ENCODE results near the gene ESD.
"Not testable (repeated sequence)": the region's sequence is repeated elsewhere in the genome, so short reads cannot be mapped to it uniquely, and the experiment has no call there.

ESD gene

GRCh38 chr13:46795321-46795720 is 1.6 kb downstream of the ESD start:
- DNase-seq (ENCODE audit: extremely low read depth in 1 of 2, low read depth in 1 of 2): no peak

DNA sequence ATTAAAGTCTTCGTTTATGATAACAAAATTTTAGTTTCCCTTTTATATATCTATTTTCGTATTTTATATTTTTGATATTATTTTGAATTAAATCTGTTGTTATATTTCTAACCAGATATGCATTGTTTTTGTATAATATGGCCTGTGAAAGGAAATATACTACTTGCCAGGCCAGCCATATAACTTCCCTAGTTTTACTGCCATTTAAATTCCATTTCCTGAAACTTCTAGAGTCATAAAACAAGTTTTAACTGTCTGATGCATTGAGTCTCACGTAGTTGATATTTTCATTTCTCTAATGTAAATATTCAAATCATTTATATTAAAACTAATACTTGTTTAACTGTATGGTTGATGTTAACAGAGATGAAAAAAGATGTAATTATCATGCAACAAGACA is 13.5 kb downstream of the ESD start:
- DNase-seq (ENCODE audit: extremely low read depth in 1 of 2, low read depth in 1 of 2): no peak

GRCh38 chr13:46782691-46783090 is 14.3 kb downstream of the ESD start:
- no peak for DNase-seq (ENCODE audit: extremely low read depth in 1 of 2, low read depth in 1 of 2)

DNA sequence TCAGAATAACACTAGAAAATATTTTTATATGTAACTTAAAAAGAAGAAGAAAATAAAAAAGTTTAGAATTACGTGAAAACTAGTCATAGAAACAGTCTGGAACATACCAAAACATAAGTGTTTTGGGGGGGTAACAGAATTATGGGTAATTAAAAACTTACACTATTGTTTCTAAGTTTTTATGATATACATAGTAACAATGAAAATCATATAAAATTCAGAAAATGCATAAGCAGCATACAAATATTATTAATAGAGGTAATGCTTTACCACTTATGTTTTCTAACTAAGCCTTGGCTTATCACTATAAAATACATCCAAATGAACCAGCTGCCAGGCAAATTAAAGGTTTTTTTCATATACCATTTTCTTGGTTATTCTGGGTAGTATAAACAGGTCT is 14.9 kb downstream of the ESD start:
- DNase-seq (ENCODE audit: extremely low read depth in 1 of 2, low read depth in 1 of 2): no peak

- no peak for DNase-seq (ENCODE audit: extremely low read depth in 1 of 2, low read depth in 1 of 2)
Observed at GRCh38 chr13:46778890-46779289, 18.1 kb downstream of the ESD start.

- DNase-seq (ENCODE audit: extremely low read depth in 1 of 2, low read depth in 1 of 2): no peak
Observed at GRCh38 chr13:46778095-46778494, 18.9 kb downstream of the ESD start.

GRCh38 chr13:46775385-46776107 is 21.4 kb downstream of the ESD start:
- no peak for DNase-seq (ENCODE audit: extremely low read depth in 1 of 2, low read depth in 1 of 2)

- no peak for DNase-seq (ENCODE audit: extremely low read depth in 1 of 2, low read depth in 1 of 2)
Observed at GRCh38 chr13:46773541-46773940, 23.4 kb downstream of the ESD start.

DNA sequence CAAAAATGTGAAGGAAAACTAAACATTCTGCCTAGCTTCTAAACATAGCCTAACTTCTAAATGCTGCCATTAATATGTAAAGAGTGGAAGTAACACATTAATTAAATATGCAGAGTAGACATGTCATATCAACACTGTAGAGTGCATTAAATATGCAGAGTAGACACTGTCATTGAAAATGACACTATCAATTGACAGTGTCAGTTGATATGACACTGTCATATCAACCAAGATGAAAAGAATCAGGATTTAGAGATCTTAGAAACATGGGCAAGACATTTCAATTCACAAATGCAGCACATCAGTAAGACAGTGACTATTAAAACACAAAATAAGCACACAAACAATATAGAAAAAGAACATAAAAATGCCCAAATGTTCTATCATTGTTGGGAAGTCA is 25.3 kb downstream of the ESD start:
- DNase-seq (ENCODE audit: extremely low read depth in 1 of 2, low read depth in 1 of 2): no peak

DNA sequence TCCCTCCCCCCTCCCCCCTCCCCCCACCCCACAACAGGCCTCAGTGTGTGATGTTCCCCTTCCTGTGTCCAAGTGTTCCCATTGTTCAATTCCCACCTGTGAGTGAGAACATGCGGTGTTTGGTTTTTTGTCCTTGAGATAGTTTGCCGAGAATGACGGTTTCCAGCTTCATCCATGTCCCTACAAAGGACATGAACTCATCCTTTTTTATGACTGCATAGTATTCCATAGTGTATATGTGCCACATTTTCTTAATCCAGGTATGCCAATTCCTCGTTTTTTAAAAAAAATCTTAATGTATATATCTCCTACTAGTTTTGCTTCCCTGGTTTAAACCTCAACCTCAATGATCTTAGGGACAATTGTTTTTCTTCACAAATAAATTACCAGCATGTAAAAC is 27.0 kb downstream of the ESD start:
- DNase-seq (ENCODE audit: extremely low read depth in 1 of 2, low read depth in 1 of 2): not testable (repeated sequence)

DNA sequence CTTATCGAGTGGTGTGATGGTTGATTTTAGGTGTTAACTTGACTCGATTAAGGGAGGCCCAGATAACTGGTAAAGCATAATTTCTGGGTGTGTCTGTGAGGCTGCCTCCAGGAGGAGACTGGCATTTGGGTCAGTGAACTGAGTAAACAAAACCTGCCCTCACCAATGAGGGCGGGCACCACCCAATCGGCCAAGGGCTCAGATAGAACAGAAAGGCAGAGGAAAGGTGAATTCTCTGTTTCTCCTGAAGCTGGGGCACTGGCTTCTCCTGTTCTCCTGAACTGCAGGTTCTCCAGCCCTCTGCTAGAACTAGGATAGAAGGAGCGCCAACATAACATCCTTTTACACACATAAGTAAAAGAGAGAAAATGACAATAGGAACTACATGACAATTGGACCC is 35.1 kb downstream of the ESD start:
- DNase-seq (ENCODE audit: extremely low read depth in 1 of 2, low read depth in 1 of 2): no peak

DNA sequence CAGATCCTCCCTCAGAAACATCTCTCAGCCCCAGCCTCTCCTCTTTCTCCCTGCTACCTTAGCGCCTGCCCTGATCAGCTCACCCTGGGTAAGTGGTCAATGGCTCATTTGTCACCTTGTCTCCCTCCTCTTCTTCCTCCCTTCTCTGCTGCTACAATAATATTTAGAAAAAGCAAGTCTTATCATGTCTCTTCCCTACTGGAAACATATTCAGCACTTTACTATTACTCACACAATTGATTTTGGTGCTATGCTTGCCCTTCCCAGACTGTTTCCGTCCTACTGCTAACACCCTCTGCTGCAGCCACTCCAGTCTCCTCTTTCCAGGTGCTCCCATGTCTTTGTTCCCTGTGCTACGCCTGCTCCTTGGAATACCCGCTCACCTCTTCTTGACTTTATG is 35.8 kb downstream of the ESD start:
- no peak for DNase-seq (ENCODE audit: extremely low read depth in 1 of 2, low read depth in 1 of 2)

- no peak for DNase-seq (ENCODE audit: extremely low read depth in 1 of 2, low read depth in 1 of 2)
Observed at GRCh38 chr13:46759846-46760245, 37.1 kb downstream of the ESD start.

DNA sequence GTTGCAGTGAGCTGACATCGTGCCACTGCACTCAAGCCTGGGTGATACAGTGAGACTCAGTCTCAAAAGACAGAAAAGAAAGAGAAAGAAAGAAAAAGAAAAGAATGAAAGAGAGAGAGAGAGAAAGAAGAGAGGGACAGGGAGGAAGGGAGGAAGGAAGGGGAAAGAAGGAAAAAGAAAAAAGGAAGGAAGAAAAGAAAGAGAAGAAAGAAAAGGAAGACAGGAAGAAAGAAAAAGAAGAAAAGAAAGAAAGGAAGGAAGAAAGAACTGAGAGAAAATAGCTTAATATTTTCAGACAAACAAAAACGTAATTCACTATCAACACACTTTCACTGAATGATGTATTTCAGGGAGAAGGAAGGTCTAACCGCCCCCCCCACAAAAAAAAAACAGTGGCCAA is 39.3 kb downstream of the ESD start:
- no peak for DNase-seq (ENCODE audit: extremely low read depth in 1 of 2, low read depth in 1 of 2)

DNA sequence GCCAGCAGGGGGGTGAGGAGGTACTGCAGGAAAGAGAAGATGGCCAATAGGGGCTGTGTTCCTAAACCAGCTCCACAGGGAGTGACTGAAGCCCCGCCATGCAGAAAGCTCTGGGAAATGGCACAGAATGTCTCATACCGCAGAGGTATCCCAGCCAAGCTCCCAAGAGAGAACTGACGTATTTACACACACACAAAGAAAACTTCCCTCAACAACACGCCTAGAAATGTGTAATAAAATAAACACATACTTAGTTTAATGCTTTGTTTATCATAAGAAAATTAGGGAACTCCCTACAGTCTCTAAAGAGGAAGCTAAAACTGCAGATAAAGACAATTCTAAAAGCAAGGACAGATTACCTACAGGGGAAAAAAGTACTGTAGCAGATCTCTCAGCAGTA is 40.0 kb downstream of the ESD start:
- no peak for DNase-seq (ENCODE audit: extremely low read depth in 1 of 2, low read depth in 1 of 2)

GRCh38 chr13:46755508-46755907 is 41.5 kb downstream of the ESD start:
- not testable (repeated sequence) for DNase-seq (ENCODE audit: extremely low read depth in 1 of 2, low read depth in 1 of 2)

- no peak for DNase-seq (ENCODE audit: extremely low read depth in 1 of 2, low read depth in 1 of 2)
Observed at GRCh38 chr13:46754812-46755211, 42.1 kb downstream of the ESD start.

DNA sequence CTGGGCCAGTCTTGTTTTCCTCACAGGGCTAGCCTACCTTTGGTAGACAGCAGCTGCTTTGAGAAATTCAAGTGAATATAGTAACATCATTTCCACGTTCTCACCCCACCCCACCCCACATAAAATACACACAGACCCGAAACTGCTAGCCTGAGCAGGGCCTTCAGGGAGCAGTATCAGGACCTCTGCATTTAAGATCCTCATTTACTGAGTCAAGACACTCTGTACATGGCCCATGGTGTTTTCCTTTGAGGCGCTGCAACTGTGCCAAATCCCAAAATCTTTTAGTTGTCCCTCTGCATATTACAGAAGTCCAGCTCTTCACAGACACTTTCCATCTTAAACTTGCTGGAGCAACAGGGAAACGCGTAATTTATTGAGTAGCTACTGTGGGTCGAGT is 43.0 kb downstream of the ESD start:
- DNase-seq (ENCODE audit: extremely low read depth in 1 of 2, low read depth in 1 of 2): no peak

GRCh38 chr13:46753137-46753536 is 43.8 kb downstream of the ESD start:
- DNase-seq (ENCODE audit: extremely low read depth in 1 of 2, low read depth in 1 of 2): no peak

DNA sequence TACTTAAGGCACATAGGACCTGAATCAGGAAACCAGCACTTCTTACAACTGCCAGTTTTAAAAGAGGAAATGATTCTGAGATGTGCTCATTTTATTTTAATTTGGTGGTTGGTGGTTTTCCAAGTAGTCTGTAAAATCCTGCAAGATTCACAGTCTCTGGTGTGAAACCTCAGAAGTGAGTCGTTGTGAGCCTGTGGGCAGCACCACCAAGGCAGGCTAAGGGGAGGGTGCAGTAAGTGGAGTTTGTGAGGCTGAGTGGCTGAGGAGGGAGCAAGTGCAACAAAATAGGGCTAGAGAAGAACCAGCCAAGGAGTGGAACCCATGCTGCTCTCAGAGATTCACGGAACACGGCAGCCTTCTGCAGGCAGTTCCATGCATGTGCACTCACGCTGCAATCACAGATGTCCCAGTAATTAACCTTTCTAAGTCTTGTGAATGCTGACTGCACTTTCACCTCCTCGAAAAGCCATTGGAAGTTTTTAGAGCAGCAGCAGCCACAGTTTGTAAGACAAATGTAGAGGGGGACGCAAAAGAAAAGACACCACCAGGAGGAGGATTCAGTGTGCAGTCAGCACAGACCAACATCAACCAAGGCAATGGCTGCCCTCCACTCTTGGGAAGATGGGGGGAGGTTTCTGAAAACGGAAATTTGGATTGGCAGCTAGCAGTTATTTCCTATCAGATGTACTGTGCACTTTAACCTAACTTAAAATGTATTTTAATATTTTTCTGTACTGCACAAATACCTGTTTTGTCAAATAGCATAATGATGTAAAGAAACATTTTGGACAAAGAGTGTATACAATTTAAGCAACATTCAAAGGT is 44.9 kb downstream of the ESD start:
- DNase-seq (ENCODE audit: extremely low read depth in 1 of 2, low read depth in 1 of 2): peak; percentile 6 to 8

DNA sequence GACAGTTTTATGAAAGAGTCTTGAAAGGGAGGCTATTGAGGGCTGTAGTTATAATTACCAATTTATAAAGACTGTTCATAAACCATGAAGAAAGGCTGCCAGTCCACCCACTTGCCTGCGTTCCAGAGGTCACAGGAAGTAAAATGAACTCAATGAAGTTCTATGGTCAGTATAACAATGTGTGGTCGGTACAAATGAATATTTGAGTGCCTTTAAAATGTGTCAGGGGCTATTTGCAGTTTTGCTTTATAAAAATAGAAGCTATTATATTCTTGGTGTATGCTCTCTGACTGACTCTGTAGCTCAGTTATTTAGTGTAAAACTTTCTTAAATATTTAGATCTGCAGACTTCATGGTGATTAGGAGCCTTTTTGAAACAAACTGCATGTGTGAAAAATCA is 47.0 kb downstream of the ESD start:
- no peak for DNase-seq (ENCODE audit: extremely low read depth in 1 of 2, low read depth in 1 of 2)

DNA sequence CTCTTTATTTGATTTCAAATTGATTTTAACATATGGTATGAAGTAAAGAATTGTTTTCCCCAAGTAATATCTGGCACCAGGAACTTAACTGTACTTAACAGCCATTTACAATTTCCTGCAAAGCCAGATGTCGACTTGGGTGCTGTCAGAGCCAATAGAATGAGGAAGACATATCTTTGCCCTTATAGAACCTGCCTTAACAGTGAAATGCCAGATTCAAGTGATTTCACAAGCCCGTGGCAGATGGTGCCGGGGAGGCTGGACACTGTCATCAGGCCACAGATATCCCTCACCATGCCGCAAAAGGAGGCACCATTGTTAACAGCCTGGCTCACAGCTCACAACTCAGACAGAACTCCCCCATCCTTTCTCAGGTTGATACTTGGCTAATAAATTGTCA is 48.7 kb downstream of the ESD start:
- no peak for DNase-seq (ENCODE audit: extremely low read depth in 1 of 2, low read depth in 1 of 2)
